Measurements from ENCODE around the gene EIPR1.
"Not testable (repeated sequence)": the region's sequence is repeated elsewhere in the genome, so short reads cannot be mapped to it uniquely, and the experiment has no call there.

Gene EIPR1

DNA sequence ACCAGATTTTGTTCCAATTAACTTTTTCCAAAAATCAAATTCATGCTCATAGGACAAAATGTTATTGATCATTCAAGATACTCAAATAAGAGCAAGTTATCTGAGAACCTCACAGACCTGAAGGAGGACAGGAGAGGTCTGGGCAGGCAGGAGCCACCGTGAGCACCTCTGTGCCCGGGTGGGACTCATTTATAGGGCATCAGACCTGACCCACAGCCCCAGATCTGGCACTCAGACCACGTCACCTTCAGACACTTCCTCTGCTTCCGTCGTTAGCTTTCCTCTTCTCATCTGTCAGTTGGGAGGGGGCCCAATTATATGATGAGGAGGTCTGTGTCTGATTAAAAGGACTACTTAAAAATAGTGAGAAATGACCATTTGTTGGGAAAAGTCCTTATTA, 169.4 kb downstream of the EIPR1 start:
- TF ChIP-seq POLR2A (IDR thresholded peaks at IDR 0.05; ENCODE audit: low read depth, low read length) (no peak), TAF1 (IDR thresholded peaks at IDR 0.05; ENCODE audit: borderline replicate concordance, low read depth, low read length) (no peak), POLR2AphosphoS5 (IDR thresholded peaks at IDR 0.05; ENCODE audit: low read depth, low read length) (no peak)
- FAIRE-seq (no peak), DNase-seq (ENCODE audit: insufficient read length) (no peak)

DNA sequence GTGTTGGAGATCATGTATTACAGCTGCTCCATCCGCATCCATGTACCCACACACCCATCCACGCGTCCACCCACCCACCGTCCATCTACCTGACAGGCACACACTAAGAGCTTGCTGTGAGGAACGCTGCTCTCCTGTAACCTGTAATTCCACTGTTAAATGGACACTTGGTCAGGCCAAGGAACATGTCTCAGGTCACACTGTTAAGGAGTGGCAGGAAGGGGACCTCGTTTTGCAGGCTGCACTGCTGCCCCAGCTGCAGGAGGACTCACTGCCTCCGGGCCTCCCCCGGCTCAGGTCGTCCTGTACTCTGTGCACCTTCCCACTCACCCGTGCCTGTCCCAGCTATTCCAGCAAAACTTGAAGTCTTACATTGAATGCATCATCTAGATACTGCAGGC, 170.5 kb downstream of the EIPR1 start:
- no peak for FAIRE-seq
- no peak for DNase-seq (ENCODE audit: insufficient read length)

DNA sequence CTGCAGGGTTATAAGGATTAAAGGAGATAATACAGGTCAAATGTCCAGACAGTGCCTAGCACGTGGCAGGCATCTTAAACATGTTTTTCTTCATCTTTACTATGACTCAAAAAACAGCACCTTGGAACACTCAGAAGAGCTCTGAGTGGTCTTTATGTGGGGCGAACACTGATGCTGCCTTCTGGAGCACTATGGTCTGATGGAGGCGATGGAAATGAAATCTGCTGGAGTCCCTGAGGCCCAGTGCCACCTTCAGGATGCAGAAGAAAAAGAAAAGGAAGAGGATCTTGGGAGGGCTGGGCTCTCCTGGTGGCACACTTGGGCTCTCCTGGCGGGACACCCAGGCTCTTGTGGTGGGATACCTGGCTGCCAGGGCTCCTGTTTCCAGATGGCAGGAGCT, 171.8 kb downstream of the EIPR1 start:
- FAIRE-seq (no peak), DNase-seq (ENCODE audit: insufficient read length) (no peak)
- TF ChIP-seq POLR2AphosphoS5 (IDR thresholded peaks at IDR 0.05; ENCODE audit: low read depth, low read length) (no peak), POLR2A (IDR thresholded peaks at IDR 0.05; ENCODE audit: low read depth, low read length) (no peak), TAF1 (IDR thresholded peaks at IDR 0.05; ENCODE audit: borderline replicate concordance, low read depth, low read length) (no peak)

More for the DNA sequence above, 170.5 kb downstream of the EIPR1 start:
- TF ChIP-seq POLR2AphosphoS5 (IDR thresholded peaks at IDR 0.05; ENCODE audit: low read depth, low read length): no peak
- no peak for TF ChIP-seq TAF1 (IDR thresholded peaks at IDR 0.05; ENCODE audit: borderline replicate concordance, low read depth, low read length)

DNA sequence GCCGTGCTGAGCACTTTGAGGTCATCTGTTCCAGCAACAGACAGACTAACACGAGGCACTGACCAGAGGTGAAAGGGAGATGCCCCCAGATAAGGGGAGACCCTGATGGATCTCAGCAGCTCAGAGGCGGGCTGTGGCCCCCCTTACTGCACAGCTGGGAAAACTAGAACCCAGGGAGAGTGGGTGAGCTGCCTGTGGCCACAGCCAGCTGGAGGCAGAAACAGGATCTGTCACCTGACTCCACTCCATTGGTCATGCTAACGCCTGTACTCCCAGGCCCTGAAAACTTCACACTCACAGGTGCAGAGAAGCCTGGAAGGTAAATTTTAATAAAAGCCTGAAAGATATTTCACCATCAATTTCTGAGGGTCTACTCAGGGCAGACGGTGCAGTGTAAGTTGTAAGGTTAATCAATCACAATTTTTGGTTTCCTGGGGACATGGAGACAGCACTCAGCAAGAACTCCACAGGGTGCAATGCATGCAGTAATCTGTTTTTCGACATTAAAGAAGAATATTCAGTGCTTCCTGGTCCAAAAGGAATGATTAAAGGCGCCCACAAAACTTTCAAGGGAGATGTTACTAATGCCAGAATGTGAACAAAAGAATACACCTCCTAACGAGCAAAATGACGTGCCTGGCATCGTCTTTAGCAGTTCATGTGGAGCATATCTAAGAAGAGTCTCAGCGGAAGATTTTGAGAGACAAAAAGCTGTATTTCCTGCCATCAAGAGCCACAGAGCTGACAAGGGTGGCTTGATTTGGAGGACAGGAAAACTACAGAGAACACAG, 173.4 kb downstream of the EIPR1 start:
- DNase-seq (ENCODE audit: insufficient read length) (no peak), FAIRE-seq (no peak)
- TF ChIP-seq TAF1 (IDR thresholded peaks at IDR 0.05; ENCODE audit: borderline replicate concordance, low read depth, low read length): no peak
- TF ChIP-seq POLR2AphosphoS5 (IDR thresholded peaks at IDR 0.05; ENCODE audit: low read depth, low read length): no peak
- no peak for TF ChIP-seq POLR2A (IDR thresholded peaks at IDR 0.05; ENCODE audit: low read depth, low read length)

DNA sequence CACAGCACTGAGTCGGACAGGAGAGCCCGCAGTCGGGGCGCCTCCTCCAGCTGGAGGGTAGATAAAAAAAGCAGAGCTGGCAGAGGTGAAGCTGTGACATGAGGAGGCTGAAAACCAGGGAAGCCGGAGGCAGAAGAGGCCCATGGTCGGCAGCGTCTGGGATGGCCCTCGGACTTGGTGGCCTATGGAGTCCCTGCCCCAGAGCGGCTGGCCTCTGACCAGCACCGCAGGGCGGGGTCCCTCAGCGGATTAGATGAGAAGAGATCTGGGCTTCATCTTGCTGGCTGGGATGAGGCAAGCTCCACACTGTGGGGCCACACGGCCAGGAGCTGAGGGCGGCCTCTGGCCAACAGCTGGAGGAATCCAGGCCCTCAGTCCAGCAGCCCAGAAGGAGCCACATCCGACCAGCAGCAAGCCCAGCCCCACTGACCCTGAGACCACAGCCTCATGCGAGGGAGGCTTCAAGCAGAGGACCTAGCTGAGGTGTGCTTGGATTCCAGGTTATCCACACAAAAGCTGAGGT, 174.1 kb downstream of the EIPR1 start:
- no peak for FAIRE-seq
- TF ChIP-seq POLR2AphosphoS5 (IDR thresholded peaks at IDR 0.05; ENCODE audit: low read depth, low read length) (no peak), TAF1 (IDR thresholded peaks at IDR 0.05; ENCODE audit: borderline replicate concordance, low read depth, low read length) (no peak), POLR2A (IDR thresholded peaks at IDR 0.05; ENCODE audit: low read depth, low read length) (no peak)
- no peak for DNase-seq (ENCODE audit: insufficient read length)

DNA sequence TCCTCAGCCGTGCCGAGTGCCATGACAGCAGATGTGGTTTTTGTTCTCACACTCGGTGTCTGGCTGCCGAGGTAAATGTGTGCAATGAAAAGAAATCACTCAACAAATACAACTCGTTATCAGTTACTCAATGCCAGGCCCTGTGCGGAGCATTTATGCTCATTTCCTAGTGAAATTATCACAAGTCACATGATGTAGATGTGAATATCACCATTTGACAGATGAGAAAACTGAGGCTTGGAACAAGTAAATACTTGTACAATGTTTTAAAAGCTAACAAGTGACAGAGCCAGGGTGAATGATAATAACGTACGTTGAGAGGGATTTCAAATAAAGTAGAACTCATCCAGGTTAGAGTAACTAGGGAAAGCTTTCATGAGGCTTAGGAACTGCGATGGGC, 174.7 kb downstream of the EIPR1 start:
- no peak for TF ChIP-seq POLR2A (IDR thresholded peaks at IDR 0.05; ENCODE audit: low read depth, low read length)
- no peak for DNase-seq (ENCODE audit: insufficient read length)
- no peak for FAIRE-seq

DNA sequence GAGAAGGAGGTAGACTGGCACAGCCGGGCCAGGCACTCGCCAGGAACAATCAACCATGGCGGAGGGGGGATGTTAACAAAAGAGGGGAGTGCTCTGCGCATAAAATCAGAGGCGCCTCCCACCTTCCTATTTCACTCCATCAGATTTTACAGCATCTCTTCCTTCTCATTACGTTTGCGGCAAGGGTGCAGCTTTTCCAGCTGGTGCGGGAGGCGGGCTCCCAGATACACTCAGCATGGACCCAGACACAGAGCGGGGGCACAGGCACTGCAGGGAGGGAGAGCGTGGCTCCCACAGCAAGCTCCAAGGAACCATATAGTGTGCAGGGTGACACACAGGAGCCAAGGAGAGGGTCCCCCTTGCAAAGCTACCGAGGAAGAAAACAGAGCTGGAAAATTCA, 176.3 kb downstream of the EIPR1 start:
- FAIRE-seq (no peak), DNase-seq (ENCODE audit: insufficient read length) (no peak)
- TF ChIP-seq TAF1 (IDR thresholded peaks at IDR 0.05; ENCODE audit: borderline replicate concordance, low read depth, low read length): no peak
- TF ChIP-seq POLR2AphosphoS5 (IDR thresholded peaks at IDR 0.05; ENCODE audit: low read depth, low read length): no peak
- no peak for TF ChIP-seq POLR2A (IDR thresholded peaks at IDR 0.05; ENCODE audit: low read depth, low read length)

DNA sequence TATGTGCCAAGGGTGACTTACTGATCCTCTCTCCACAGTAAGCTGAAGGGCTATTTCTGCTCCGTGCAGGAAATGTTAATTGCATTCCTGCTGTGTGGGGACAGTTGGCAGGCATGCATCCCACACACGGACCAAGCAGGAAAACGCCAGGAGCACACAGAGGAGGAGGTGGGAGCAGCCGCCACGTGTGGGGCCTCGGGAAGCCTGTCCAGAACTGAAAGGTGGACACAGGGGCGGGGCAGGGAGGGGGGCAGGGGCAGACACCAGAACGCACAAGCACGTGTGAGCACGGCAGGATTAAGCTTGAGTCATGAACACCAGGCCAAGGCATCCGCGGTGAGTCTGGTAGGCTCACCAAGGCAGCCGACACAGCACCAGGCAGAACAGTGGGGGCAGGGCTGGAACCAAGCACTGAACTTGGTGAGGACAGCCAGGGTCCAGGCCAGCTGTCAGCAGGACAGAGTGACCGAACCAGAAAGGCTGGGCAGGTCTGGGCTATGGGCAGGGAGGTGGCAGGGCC, 177.1 kb downstream of the EIPR1 start:
- DNase-seq (ENCODE audit: insufficient read length) (no peak), FAIRE-seq (no peak)
- TF ChIP-seq POLR2A (IDR thresholded peaks at IDR 0.05; ENCODE audit: low read depth, low read length) (no peak), TAF1 (IDR thresholded peaks at IDR 0.05; ENCODE audit: borderline replicate concordance, low read depth, low read length) (no peak), POLR2AphosphoS5 (IDR thresholded peaks at IDR 0.05; ENCODE audit: low read depth, low read length) (no peak)

DNA sequence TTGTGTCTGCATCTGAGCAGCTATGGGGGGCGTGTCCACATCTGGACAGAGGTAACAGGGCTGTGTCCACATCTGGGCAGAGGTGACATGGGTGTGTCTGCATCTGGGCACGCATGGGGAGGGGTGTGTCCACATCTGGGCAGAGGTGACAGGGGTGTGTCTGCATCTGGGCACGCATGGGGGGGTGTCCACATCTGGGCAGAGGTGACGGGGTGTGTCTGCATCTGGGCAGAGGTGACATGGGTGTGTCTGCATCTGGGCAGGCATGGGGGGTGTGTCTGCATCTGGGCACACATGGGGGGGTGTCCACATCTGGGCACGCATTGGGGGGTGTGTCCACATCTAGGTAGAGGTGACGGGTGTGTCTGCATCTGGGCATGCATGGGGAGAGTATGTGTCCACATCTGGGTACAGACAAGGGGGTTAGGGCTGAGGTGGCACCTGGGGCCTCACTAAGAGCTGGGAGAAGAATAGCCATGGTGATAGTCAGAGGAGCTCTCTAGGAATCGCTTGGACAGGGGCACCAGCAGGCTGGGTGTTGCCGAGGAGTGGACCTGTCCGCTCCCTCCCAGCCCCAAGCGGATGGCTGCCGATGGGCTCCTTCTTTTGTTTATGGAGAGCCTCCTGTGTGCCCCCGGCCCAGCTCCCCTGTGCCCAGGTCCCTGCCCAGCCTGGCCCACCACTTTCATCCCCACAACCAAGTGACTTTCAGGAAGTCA, 177.8 kb downstream of the EIPR1 start:
- no peak for TF ChIP-seq POLR2AphosphoS5 (IDR thresholded peaks at IDR 0.05; ENCODE audit: low read depth, low read length)
- no peak for TF ChIP-seq POLR2A (IDR thresholded peaks at IDR 0.05; ENCODE audit: low read depth, low read length)
- no peak for TF ChIP-seq TAF1 (IDR thresholded peaks at IDR 0.05; ENCODE audit: borderline replicate concordance, low read depth, low read length)
- DNase-seq (ENCODE audit: insufficient read length) (no peak), FAIRE-seq (no peak)

DNA sequence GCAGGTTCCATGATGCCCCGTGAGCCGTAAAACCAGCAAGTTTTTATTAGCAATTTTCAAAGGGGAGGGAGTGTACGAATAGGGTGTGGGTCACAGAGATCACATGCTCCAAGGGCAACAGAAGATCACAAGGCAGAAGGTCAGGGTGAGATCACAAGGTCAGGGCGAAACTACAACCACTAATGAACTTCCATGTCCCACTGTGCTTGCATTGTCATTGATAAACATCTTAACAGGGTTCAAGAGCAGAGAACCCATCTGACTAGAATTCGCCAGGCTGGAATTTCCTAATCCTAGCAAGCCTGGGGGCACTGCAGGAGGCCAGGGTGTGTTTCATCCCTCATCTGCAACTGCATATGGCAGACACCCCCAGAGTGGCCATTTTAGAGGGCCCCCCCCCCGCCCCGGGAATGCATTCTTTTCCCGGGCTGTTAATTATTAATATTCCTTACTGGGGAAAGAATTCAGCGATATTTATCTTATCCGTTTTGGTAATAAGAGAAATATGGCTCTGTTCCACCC, 178.9 kb downstream of the EIPR1 start:
- FAIRE-seq: not testable (repeated sequence)

DNA sequence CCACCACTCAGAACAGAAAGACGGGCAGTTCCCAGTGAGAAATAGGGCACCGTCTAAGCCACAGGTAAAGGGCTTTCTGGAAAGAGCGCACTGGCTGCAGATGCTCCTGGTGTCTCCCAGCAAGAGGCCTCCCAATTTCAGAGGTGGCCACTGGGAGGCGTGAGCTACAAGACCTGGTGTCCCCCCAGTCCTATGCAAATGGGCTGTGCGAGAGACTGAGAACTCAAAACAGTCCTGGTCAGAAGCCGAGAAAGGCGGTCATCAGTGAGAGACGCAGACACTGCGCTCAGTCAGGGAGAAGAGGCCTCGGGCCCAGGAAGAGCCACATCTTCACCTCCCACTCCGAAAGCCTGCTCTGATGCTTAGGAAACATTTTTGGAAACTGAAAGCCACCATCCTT, 179.5 kb downstream of the EIPR1 start:
- TF ChIP-seq POLR2AphosphoS5 (IDR thresholded peaks at IDR 0.05; ENCODE audit: low read depth, low read length) (no peak), TAF1 (IDR thresholded peaks at IDR 0.05; ENCODE audit: borderline replicate concordance, low read depth, low read length) (no peak), POLR2A (IDR thresholded peaks at IDR 0.05; ENCODE audit: low read depth, low read length) (no peak)
- DNase-seq (ENCODE audit: insufficient read length) (no peak), FAIRE-seq (peak; percentile 9)

More for the DNA sequence above, 178.9 kb downstream of the EIPR1 start:
- DNase-seq (ENCODE audit: insufficient read length): not testable (repeated sequence)

DNA sequence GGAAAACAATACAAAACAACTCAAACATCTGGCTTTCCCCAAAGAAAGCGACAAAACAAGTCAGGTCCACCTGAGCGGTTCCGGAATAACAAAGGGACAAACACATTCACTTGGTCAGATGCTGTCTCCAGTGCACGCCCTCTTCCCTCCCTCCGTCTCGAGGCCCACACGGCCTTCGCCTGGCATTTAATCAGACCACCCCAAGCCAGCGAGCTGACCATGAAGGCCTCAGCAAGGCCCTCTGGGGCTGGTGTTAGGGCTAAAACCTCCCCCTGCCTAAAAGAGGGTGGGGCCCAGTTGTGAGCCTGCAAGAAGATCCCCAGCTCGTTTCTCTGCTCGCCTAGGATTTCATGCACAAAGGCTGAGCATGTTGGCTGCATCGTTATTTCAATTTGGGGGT, 180.3 kb downstream of the EIPR1 start:
- TF ChIP-seq POLR2AphosphoS5 (IDR thresholded peaks at IDR 0.05; ENCODE audit: low read depth, low read length) (no peak), POLR2A (IDR thresholded peaks at IDR 0.05; ENCODE audit: low read depth, low read length) (no peak), TAF1 (IDR thresholded peaks at IDR 0.05; ENCODE audit: borderline replicate concordance, low read depth, low read length) (no peak)
- FAIRE-seq: no peak
- DNase-seq (ENCODE audit: insufficient read length): no peak
